Osteocyte (in vitro differentiated cells): ENCODE results near the gene TTLL11. TPM values are rescaled to one million over a fixed set of nuclear protein-coding genes. Genes with fewer than 3 reads are reported as not detected.

Source experiments
- DNase-seq: peaks from one replicate; pipeline ENCODE4 v3.0.0; 2021; ENCODE audit warnings: mixed read lengths; ENCODE audit not compliant: unreplicated experiment; ENCODE audit errors: extremely low spot score
- H3K27ac Mint-ChIP-seq: one replicate; pipeline ENCODE4 v1.8.0; 2021; ENCODE audit warnings: mild to moderate bottlenecking, mixed read lengths; ENCODE audit not compliant: unreplicated experiment
- H3K27me3 Mint-ChIP-seq: one replicate; pipeline ENCODE4 v1.8.0; 2021; ENCODE audit warnings: mixed read lengths; ENCODE audit not compliant: unreplicated experiment
- H3K36me3 Mint-ChIP-seq: one replicate; pipeline ENCODE4 v1.8.0; 2021; ENCODE audit warnings: mixed read lengths; ENCODE audit not compliant: unreplicated experiment
- H3K4me1 Mint-ChIP-seq: one replicate; pipeline ENCODE4 v1.8.0; 2021; ENCODE audit warnings: mixed read lengths; ENCODE audit not compliant: unreplicated experiment
- H3K4me3 Mint-ChIP-seq: one replicate; pipeline ENCODE4 v1.8.0; 2021; ENCODE audit warnings: mild to moderate bottlenecking, moderate library complexity, mixed read lengths; ENCODE audit not compliant: unreplicated experiment
- H3K9me3 Mint-ChIP-seq: one replicate; pipeline ENCODE4 v1.8.0; 2021; ENCODE audit warnings: mixed read lengths; ENCODE audit not compliant: unreplicated experiment
- CTCF ChIP-seq: fragments of 200-600 bp; sonication (generic); IDR thresholded peaks from 2 replicates; pipeline ENCODE4 v1.5.0; 2021; ENCODE audit warnings: antibody characterized with exemption, mild to moderate bottlenecking, moderate library complexity
- total RNA-seq: library from RNA; stranded (reverse); gene quantifications from 2 replicates; pipeline ENCODE4 v1.2.1, GENCODE V29; 2021

Gene TTLL11
- total RNA-seq, 1 donor from 2014 or later: 6.0 TPM

GRCh38 chr9:121946465-121946864 lies 146.6 kb downstream of the TTLL11 start:
- no peak for TF ChIP-seq CTCF
- peaks cover 25% of the 10 kb centered on the region for H3K4me1 Mint-ChIP-seq
- peaks cover 4% of the 10 kb centered on the region for H3K27me3 Mint-ChIP-seq
- no peak overlapping the region for H3K4me3 Mint-ChIP-seq
- no peak for DNase-seq
- no peak overlapping the region for H3K27ac Mint-ChIP-seq
- H3K9me3 Mint-ChIP-seq: no peaks in the 10 kb centered on the region
- H3K36me3 Mint-ChIP-seq: no peaks in the 10 kb centered on the region

GRCh38 chr9:121945849-121946248 lies 147.3 kb downstream of the TTLL11 start:
- Mint-ChIP-seq H3K27ac (peak overlapping the region; percentile 29), H3K9me3 (no peaks in the 10 kb centered on the region), H3K27me3 (peaks cover 4% of the 10 kb centered on the region), H3K4me1 (peaks cover 25% of the 10 kb centered on the region), H3K36me3 (no peaks in the 10 kb centered on the region), H3K4me3 (no peak overlapping the region)
- no peak for DNase-seq
- TF ChIP-seq CTCF: no peak

GRCh38 chr9:121945281-121945680 lies 147.8 kb downstream of the TTLL11 start:
- no peak for DNase-seq
- no peaks in the 10 kb centered on the region for H3K9me3 Mint-ChIP-seq
- H3K27me3 Mint-ChIP-seq: peaks cover 4% of the 10 kb centered on the region
- no peak overlapping the region for H3K4me3 Mint-ChIP-seq
- H3K4me1 Mint-ChIP-seq: peaks cover 25% of the 10 kb centered on the region
- H3K27ac Mint-ChIP-seq: peak overlapping the region; percentile 29
- H3K36me3 Mint-ChIP-seq: no peaks in the 10 kb centered on the region
- no peak for TF ChIP-seq CTCF

GRCh38 chr9:121944711-121945191 lies 148.4 kb downstream of the TTLL11 start:
- Mint-ChIP-seq H3K9me3 (no peaks in the 10 kb centered on the region), H3K36me3 (no peaks in the 10 kb centered on the region), H3K27ac (peak overlapping the region; percentile 54), H3K4me3 (no peak overlapping the region), H3K27me3 (peaks cover 2% of the 10 kb centered on the region), H3K4me1 (peaks cover 25% of the 10 kb centered on the region)
- TF ChIP-seq CTCF: no peak
- DNase-seq: no peak

- Mint-ChIP-seq H3K4me3 (no peak overlapping the region), H3K27ac (no peak overlapping the region), H3K4me1 (peaks cover 25% of the 10 kb centered on the region), H3K9me3 (no peaks in the 10 kb centered on the region), H3K27me3 (no peaks in the 10 kb centered on the region), H3K36me3 (no peaks in the 10 kb centered on the region)
- TF ChIP-seq CTCF: no peak
- no peak for DNase-seq
Measured at GRCh38 chr9:121943463-121943862, 149.6 kb downstream of the TTLL11 start.
